Stimulated activated CD4-positive, alpha-beta T cell treated with anti-CD3 and anti-CD28 coated beads, Interleukin-15, amount 100 ng/mL, for 1 hour (primary cell): ENCODE data around the gene TPST2.

Experiments
- DNase-seq, 2 donors: peaks; one replicate each; pipeline ENCODE4 v3.0.0-alpha.2; 2020; ENCODE audit warnings: low read depth in 1 of 2, low spot score in 1 of 2

The TPST2 gene

GRCh38 chr22:26501996-26502395 lies 87.9 kb downstream of the TPST2 start:
- DNase-seq = no peak

GRCh38 chr22:26499188-26499703 lies 90.7 kb downstream of the TPST2 start:
- no peak for DNase-seq

- no peak for DNase-seq
Observed at GRCh38 chr22:26496456-26496855, 93.5 kb downstream of the TPST2 start.

GRCh38 chr22:26494506-26494905 lies 95.4 kb downstream of the TPST2 start:
- DNase-seq = no peak

- DNase-seq = no peak
Observed at GRCh38 chr22:26492220-26492619, 97.7 kb downstream of the TPST2 start.

GRCh38 chr22:26489447-26490036 lies 100.4 kb downstream of the TPST2 start:
- no peak for DNase-seq

GRCh38 chr22:26487996-26488395 lies 101.9 kb downstream of the TPST2 start:
- DNase-seq = no peak

GRCh38 chr22:26486394-26486793 lies 103.5 kb downstream of the TPST2 start:
- DNase-seq = no peak

- DNase-seq = no peak
Observed at GRCh38 chr22:26485806-26486390, 104.0 kb downstream of the TPST2 start.

- no peak for DNase-seq
Observed at GRCh38 chr22:26485013-26485412, 104.9 kb downstream of the TPST2 start.

- DNase-seq = no peak
Observed at GRCh38 chr22:26484360-26484706, 105.6 kb downstream of the TPST2 start.

GRCh38 chr22:26483439-26484359 lies 106.2 kb downstream of the TPST2 start, which contains the start of the genes HPS4 and SRRD:
Gene HPS4 (minus strand): TSS chr22:26483783. CDS start chr22:26481762, 2,021 bp downstream.
Gene SRRD (plus strand): TSS chr22:26483877. CDS start chr22:26483891, 14 bp downstream.
- DNase-seq = peak; percentile 84 to 92

- no peak for DNase-seq
Observed at GRCh38 chr22:26483043-26483438, 106.9 kb downstream of the TPST2 start.

- DNase-seq = no peak
Observed at GRCh38 chr22:26482161-26482560, 107.8 kb downstream of the TPST2 start.

GRCh38 chr22:26481694-26482093 lies 108.2 kb downstream of the TPST2 start:
- DNase-seq = no peak

GRCh38 chr22:26481112-26481693 lies 108.7 kb downstream of the TPST2 start:
- no peak for DNase-seq

GRCh38 chr22:26480611-26480932 lies 109.4 kb downstream of the TPST2 start:
- no peak for DNase-seq

GRCh38 chr22:26479792-26480610 lies 109.9 kb downstream of the TPST2 start:
- DNase-seq = no peak

- no peak for DNase-seq
Observed at GRCh38 chr22:26479043-26479791, 110.7 kb downstream of the TPST2 start.

- DNase-seq = no peak
Observed at GRCh38 chr22:26477341-26477731, 112.6 kb downstream of the TPST2 start.
